GM12872 (cell line): ENCODE results near the gene ZNF740.

ENCODE experiments used
- TF ChIP-seq, protein P1 (sequence below): IDR thresholded peaks from 3 replicates; pipeline ENCODE4 v1.5.1; 2011; ENCODE audit warnings: low read depth, mild to moderate bottlenecking, low read length, moderate library complexity; ENCODE audit not compliant: insufficient read depth

The ZNF740 gene

DNA sequence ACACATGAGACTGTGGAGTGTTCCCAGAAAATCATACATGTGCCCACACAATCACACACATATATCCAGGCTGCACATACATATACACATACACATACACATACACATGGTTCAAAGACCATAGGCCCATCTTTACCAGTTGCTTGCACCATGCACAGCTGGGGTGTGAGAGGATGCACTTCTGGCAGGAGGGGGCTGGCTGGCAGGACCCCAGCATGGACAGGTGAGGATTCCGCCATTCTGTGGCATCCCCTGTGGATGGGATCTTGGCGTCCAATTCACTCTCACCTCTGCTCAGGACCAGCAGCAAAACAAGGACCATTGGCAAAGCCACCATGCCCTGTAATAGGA, 19.6 kb downstream of the ZNF740 start:
- TF ChIP-seq, protein P1, sequence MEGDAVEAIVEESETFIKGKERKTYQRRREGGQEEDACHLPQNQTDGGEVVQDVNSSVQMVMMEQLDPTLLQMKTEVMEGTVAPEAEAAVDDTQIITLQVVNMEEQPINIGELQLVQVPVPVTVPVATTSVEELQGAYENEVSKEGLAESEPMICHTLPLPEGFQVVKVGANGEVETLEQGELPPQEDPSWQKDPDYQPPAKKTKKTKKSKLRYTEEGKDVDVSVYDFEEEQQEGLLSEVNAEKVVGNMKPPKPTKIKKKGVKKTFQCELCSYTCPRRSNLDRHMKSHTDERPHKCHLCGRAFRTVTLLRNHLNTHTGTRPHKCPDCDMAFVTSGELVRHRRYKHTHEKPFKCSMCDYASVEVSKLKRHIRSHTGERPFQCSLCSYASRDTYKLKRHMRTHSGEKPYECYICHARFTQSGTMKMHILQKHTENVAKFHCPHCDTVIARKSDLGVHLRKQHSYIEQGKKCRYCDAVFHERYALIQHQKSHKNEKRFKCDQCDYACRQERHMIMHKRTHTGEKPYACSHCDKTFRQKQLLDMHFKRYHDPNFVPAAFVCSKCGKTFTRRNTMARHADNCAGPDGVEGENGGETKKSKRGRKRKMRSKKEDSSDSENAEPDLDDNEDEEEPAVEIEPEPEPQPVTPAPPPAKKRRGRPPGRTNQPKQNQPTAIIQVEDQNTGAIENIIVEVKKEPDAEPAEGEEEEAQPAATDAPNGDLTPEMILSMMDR, result no peak

DNA sequence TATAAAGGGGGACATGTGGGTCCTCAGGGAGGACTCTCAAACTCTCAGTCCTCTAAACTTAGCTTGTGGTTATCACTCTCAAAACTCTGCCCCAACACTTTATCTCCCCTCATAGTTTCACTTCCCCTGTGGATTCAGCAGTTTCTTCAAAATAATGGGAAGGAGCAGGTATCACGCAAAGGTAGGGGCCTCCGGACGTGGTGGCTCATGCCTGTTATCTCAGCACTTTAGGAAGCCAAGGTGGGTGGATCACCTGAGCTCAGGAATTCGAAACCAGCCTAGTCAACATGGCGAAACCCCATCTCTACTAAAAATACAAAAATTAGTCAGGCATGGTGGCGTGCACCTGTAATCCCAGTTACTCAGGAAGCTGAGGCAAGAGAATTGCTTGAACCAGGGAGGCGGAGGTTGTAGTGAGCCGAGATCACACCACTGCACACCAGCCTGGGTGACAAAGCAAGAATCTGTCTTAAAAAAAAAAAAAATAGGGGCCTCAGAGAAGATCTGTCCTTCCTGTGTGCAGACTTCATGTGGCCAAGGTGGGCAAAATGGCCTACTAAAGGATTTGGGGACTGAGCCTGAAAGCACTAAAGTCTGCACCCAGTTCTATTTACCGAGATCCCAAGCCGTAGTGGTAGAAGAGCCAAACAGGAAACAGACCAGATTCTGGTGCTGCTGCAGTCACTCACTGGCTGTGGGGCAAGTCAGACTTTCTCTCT, 20.1 kb downstream of the ZNF740 start:
- TF ChIP-seq, protein P1, result no peak

DNA sequence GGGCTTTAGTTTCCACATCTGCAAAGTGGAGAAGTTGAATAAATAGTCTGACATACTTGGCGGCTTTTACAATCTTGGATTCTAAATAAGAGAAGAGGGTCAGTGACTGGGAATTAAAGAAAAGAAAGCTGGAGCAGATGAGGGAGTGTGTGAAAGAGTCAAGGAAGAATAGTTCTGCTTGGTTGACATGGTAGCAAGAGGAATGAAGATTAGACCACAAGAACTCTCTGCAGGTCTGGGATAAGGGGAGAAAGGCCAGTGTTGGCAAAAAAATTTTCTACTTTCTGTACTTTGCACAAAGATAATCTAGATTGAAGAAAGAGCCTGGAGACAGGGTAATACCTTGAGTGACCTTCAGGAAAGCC, 20.6 kb downstream of the ZNF740 start:
- TF ChIP-seq, protein P1, result no peak

DNA sequence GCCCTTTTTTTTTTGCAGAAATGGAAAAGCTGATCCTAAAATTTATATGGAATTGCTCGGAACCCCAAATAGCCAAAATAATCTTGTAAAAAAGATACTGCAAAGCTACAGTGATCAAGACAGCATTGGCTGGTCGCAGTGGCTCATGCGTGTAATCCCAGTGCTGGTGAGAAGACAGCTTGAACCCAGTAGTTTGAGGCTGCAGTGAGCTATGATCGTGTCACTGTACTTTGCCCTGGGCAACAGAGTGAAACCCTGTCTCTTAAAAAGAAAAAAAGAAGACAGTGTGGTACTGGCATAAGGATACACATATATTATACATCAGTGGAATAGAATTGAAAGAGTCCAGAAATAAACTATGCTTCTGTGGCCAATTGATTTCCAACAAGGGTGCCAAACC, 21.1 kb downstream of the ZNF740 start:
- TF ChIP-seq, protein P1, result no peak

DNA sequence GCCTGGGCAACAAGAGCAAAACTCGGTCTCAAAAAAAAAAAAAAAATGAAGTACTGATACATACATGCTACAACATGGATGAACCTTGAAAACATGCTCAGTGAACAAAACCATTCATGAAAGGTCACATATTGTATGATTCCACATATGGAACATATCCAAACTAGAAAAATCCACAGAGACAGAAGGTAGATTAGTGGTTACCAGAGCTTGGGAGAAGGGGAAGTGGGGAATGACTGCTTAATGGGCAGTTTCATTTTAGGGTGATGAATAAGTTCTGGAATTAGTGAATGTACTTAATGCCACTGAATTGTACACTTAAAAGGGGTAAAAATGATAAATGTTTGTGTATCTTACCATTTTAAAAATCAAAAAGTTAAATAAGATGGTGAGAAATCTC, 23.8 kb downstream of the ZNF740 start:
- TF ChIP-seq, protein P1, result no peak

DNA sequence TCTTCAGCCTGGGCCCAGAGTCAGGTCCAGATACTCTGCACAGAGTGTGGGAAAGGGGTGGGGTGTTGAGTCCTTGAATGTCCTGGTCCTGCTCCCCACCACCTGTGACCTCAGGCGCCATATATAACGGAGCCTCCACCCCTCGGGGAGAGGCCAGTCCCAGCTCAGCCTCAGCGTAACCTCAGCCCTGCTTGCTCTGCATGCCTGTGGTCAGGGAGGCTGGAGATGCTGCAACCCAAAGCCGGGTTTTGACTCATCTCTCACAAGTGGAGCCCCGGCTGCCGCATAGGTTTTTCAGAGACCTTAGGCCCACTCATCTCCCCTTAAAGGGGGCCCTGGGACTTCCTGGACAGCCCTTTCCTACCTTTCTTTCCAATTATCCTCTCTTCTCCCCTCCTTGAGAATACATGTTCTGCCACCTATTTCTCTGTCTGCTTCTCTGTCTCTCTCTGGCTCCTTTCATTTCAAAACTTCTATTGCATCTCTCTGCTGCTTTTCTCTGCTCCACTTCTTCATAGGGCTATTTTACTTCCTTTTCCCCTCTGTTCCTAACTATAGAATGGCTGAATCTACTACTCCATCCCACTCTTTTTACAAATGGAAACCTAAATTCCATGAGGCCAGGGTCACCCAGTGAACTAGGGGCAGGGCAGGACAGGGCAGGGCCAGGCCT, 25.4 kb downstream of the ZNF740 start:
- TF ChIP-seq, protein P1, result no peak

DNA sequence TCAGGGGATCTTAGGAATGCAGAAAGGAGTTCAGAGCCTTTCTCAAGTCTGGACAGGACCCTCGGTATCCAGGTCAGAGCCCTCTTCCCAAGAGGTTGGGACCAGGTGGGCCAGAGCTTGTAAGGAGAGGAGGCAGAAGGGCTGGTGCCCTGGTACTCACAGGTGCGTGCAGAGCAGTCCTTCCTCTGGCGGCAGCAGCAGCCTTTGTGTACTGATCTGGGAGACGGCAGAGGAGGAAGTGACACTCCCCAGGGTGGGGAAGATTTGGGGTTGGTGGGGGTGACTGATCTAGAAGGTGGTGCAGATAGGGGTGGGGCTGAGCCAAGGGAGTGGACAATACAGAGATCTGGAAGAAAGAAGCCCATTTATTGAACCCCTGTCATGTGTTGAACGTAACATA, 26.5 kb downstream of the ZNF740 start, which contains the start of gene ITGB7:
Gene ITGB7, minus strand, starts transcription at position 210 of the 400 bp plus-strand sequence. CDS start 6,808 bp downstream, outside the sequence.
- TF ChIP-seq, protein P1, result no peak
